NB4 (cell line): Measurements from ENCODE around the gene PCDHB8.
"Not testable (repeated sequence)": the region's sequence is repeated elsewhere in the genome, so short reads cannot be mapped to it uniquely, and the experiment has no call there.

Source experiments
- POLR2A ChIP-seq: IDR thresholded peaks from 2 replicates; pipeline ENCODE4 v1.6.1; 2011; ENCODE audit warnings: mild to moderate bottlenecking; ENCODE audit not compliant: insufficient read length; ENCODE audit errors: extremely low read depth
- TF ChIP-seq, protein P1 (sequence below): IDR thresholded peaks from one replicate; pipeline ENCODE4 v1.5.1; 2012; ENCODE audit warnings: low read depth, low read length

DNA sequence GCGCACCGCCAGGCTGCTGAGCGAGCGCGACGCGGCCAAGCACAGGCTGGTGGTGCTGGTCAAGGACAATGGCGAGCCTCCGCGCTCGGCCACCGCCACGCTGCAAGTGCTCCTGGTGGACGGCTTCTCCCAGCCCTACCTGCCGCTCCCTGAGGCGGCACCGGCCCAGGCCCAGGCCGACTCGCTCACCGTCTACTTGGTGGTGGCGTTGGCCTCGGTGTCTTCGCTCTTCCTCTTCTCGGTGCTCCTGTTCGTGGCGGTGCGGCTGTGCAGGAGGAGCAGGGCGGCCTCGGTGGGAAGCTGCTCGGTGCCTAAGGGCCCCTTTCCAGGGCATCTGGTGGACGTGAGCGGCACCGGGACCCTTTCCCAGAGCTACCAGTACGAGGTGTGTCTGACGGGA lies 24.1 kb downstream of the PCDHB8 start:
- not testable (repeated sequence) for TF ChIP-seq POLR2A
- TF ChIP-seq, protein P1, sequence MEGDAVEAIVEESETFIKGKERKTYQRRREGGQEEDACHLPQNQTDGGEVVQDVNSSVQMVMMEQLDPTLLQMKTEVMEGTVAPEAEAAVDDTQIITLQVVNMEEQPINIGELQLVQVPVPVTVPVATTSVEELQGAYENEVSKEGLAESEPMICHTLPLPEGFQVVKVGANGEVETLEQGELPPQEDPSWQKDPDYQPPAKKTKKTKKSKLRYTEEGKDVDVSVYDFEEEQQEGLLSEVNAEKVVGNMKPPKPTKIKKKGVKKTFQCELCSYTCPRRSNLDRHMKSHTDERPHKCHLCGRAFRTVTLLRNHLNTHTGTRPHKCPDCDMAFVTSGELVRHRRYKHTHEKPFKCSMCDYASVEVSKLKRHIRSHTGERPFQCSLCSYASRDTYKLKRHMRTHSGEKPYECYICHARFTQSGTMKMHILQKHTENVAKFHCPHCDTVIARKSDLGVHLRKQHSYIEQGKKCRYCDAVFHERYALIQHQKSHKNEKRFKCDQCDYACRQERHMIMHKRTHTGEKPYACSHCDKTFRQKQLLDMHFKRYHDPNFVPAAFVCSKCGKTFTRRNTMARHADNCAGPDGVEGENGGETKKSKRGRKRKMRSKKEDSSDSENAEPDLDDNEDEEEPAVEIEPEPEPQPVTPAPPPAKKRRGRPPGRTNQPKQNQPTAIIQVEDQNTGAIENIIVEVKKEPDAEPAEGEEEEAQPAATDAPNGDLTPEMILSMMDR, result not testable (repeated sequence)
